B cell (primary cell): ENCODE data around the gene FCRL2. TPM values are rescaled to one million over a fixed set of nuclear protein-coding genes. Genes with fewer than 3 reads are reported as not detected.
A peak's percentile ranks its signal among the peaks of the same experiment; 100 is the strongest.

Experiments
- ATAC-seq: fragments of 200-7000 bp; cut with Tn5 transposase; one replicate; pipeline ENCODE4 v1.10.0; 2021; ENCODE audit warnings: low read depth, mild to moderate bottlenecking, moderate number of reproducible peaks, moderate library complexity
- CTCF ChIA-PET: fragments of 350-600 bp; sonication (Branson Sonifier 250); formaldehyde crosslinking; loops from one replicate; lab custom pipeline; 2021; ENCODE audit warnings: antibody characterized with exemption, inconsistent platforms; lab: Charles Lee
- POLR2A ChIA-PET: fragments of 350-600 bp; sonication (Branson Sonifier 250); formaldehyde crosslinking; loops from one replicate; lab custom pipeline; 2021; ENCODE audit warnings: antibody characterized with exemption; lab: Charles Lee
- DNase-seq: peaks from one replicate; pipeline ENCODE4 v3.0.0; 2013
- H2AFZ ChIP-seq: 2 replicates; pipeline ENCODE4 v1.6.1; 2012; ENCODE audit warnings: mild to moderate bottlenecking, low read depth, low read length; ENCODE audit not compliant: insufficient read depth, poor library complexity, severe bottlenecking
- H3K27ac ChIP-seq, 2 donors: 1 replicate in 1 of 2; 2 replicates in 1 of 2; pipeline ENCODE4 v1.5.1; 2012 to 2013; ENCODE audit warnings: low read length in 2 of 2, mild to moderate bottlenecking in 2 of 2, moderate library complexity in 1 of 2
- H3K27me3 ChIP-seq, 4 experiments: fragments of 200-600 bp in 1 of 4; sonication (generic) in 1 of 4; replicated peaks in 1 of 4; 1 replicate in 2 of 4; 2 replicates in 2 of 4; pipeline versions ENCODE4 v1.6.1 to v1.7.0; 2013 to 2016; ENCODE audit warnings: low read length in 3 of 4, mild to moderate bottlenecking in 2 of 4, mixed read lengths in 1 of 4, moderate library complexity in 1 of 4; ENCODE audit not compliant: insufficient read depth in 4 of 4, control insufficient read depth in 3 of 4; ENCODE audit errors: control extremely low read depth in 1 of 4
- H3K36me3 ChIP-seq, 2 experiments: replicated peaks in 1 of 2; 1 replicate in 1 of 2; 2 replicates in 1 of 2; pipeline versions ENCODE4 v1.6.1 to v1.7.1; 2013; ENCODE audit warnings: low read length in 1 of 2; ENCODE audit not compliant: insufficient read depth in 2 of 2, control insufficient read depth in 1 of 2; ENCODE audit errors: control extremely low read depth in 1 of 2, extremely low read depth in 1 of 2
- H3K4me1 ChIP-seq, 2 donors: fragments of 200-600 bp in 1 of 2; sonication (generic) in 1 of 2; 1 replicate in 1 of 2; 2 replicates in 1 of 2; pipeline versions ENCODE4 v1.5.1 to v1.6.1; 2013 to 2017; ENCODE audit warnings: low read length in 2 of 2; ENCODE audit not compliant: control insufficient read depth in 2 of 2, insufficient read depth in 2 of 2
- H3K4me2 ChIP-seq: replicated peaks from 2 replicates; pipeline ENCODE3; 2012; ENCODE audit warnings: mild to moderate bottlenecking, low read depth, low read length; ENCODE audit not compliant: poor library complexity, severe bottlenecking
- H3K4me3 ChIP-seq, 5 experiments: fragments of 200-600 bp in 1 of 5; sonication (generic) in 1 of 5; 1 replicate in 3 of 5; 2 replicates in 2 of 5; pipeline versions ENCODE4 v1.5.1 to v1.7.0; 2011 to 2016; ENCODE audit warnings: low read length in 4 of 5, mild to moderate bottlenecking in 4 of 5, low read depth in 2 of 5, control low read depth in 1 of 5, moderate library complexity in 1 of 5; ENCODE audit not compliant: insufficient read depth in 1 of 5; ENCODE audit errors: control extremely low read depth in 1 of 5, extremely low read depth in 1 of 5
- H3K79me2 ChIP-seq: fragments of 200-600 bp; sonication (generic); one replicate; pipeline ENCODE4 v1.6.0; 2016; ENCODE audit warnings: low read length; ENCODE audit not compliant: control insufficient read depth, insufficient read depth
- H3K9ac ChIP-seq: fragments of 200-600 bp; sonication (generic); 2 replicates; pipeline ENCODE4 v1.6.1; 2017; ENCODE audit warnings: mild to moderate bottlenecking, low read length, moderate library complexity
- H3K9me3 ChIP-seq, 3 donors: one replicate each; pipeline versions ENCODE4 v1.6.1 to v1.7.1; 2013; ENCODE audit warnings: low read length in 2 of 3; ENCODE audit not compliant: control insufficient read depth in 2 of 3, insufficient read depth in 1 of 3; ENCODE audit errors: control extremely low read depth in 1 of 3
- H4K20me1 ChIP-seq: 2 replicates; pipeline ENCODE4 v1.6.0; 2012; ENCODE audit warnings: mild to moderate bottlenecking, low read length; ENCODE audit not compliant: insufficient read depth, control insufficient read depth, poor library complexity, severe bottlenecking
- H3K27ac Mint-ChIP-seq: one replicate; pipeline ENCODE4 v1.8.0; 2021; ENCODE audit warnings: mixed read lengths
- H3K27me3 Mint-ChIP-seq: one replicate; pipeline ENCODE4 v1.8.0; 2021; ENCODE audit warnings: mixed read lengths
- H3K4me1 Mint-ChIP-seq: one replicate; pipeline ENCODE4 v1.8.0; 2021; ENCODE audit warnings: mixed read lengths
- H3K4me3 Mint-ChIP-seq: one replicate; pipeline ENCODE4 v1.8.0; 2021; ENCODE audit warnings: mixed read lengths
- H3K9me3 Mint-ChIP-seq: one replicate; pipeline ENCODE4 v1.8.0; 2022; ENCODE audit warnings: mixed read lengths; ENCODE audit not compliant: insufficient read depth
- EZH2 ChIP-seq: IDR thresholded peaks from 2 replicates; pipeline ENCODE4 v1.6.1; 2012; ENCODE audit warnings: borderline replicate concordance, low read depth, mild to moderate bottlenecking, moderate library complexity, low read length; ENCODE audit not compliant: insufficient read depth, poor library complexity, severe bottlenecking
- WGBS: methylation state at CpG from one replicate; pipeline ENCODE4 v1.1.5; 2013; ENCODE audit warnings: missing lambda C conversion rate; ENCODE audit not compliant: insufficient coverage; 5-methylcytosine and 5-hydroxymethylcytosine counted together
- intact Hi-C: fragments of 100-400 bp; cut with micrococcal nuclease; formaldehyde crosslinking; loops from one replicate; pipeline ENCODE4 v1.10.0; 2022
- polyA plus RNA-seq: library from polyadenylated mRNA; depleted of rRNA; stranded (reverse); fragments of >200 nt; gene quantifications from 2 replicates; pipeline ENCODE4 v1.2.3, GENCODE V29; 2012
- total RNA-seq, 2 donors: library from RNA; stranded (reverse); fragments of 120-200 nt in 1 of 2; gene quantifications; 1 replicate in 1 of 2; 2 replicates in 1 of 2; pipeline versions ENCODE4 v1.2.3 to v1.2.4, GENCODE V29; 2013 to 2022
- TF ChIP-seq, protein P1 (sequence below): fragments of 200-600 bp; IDR thresholded peaks from one replicate; pipeline ENCODE4 v1.8.0; 2022; ENCODE audit warnings: antibody characterized with exemption, mild to moderate bottlenecking

The FCRL2 gene
- total and polyA plus RNA-seq, 2 donors (not counting 1 experiment from before 2014, with no cell fraction given) = 78.3 to 184 TPM

DNA sequence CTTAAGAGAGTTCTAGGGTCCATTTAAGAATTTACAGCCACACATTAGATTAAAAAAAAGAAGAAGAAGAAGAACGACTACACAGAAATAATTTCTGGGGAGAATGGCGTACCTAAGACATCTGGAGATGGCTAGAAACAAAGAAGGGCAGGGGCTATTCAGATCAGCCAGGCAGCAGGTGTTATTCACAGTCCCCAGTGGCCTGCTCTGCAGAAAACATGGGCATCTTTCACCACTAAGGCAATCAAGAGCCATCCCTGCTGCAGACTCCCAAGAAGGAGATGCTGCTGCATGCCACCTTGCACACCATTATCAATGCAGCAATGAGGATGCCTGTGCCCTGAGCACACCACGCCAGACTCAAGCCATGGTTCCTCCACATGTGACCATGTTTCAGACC is 7.9 kb upstream of the FCRL2 start:
- Mint-ChIP-seq H3K27ac (peak overlapping the region; percentile 81), H3K27me3 (no peaks in the 10 kb centered on the region), H3K4me1 (peaks cover 85% of the 10 kb centered on the region), H3K4me3 (peak overlapping the region; percentile 78), H3K9me3 (no peaks in the 10 kb centered on the region)
- ATAC-seq = peak; percentile 10
- TF ChIP-seq EZH2 = no peak
- TF ChIP-seq, protein P1, sequence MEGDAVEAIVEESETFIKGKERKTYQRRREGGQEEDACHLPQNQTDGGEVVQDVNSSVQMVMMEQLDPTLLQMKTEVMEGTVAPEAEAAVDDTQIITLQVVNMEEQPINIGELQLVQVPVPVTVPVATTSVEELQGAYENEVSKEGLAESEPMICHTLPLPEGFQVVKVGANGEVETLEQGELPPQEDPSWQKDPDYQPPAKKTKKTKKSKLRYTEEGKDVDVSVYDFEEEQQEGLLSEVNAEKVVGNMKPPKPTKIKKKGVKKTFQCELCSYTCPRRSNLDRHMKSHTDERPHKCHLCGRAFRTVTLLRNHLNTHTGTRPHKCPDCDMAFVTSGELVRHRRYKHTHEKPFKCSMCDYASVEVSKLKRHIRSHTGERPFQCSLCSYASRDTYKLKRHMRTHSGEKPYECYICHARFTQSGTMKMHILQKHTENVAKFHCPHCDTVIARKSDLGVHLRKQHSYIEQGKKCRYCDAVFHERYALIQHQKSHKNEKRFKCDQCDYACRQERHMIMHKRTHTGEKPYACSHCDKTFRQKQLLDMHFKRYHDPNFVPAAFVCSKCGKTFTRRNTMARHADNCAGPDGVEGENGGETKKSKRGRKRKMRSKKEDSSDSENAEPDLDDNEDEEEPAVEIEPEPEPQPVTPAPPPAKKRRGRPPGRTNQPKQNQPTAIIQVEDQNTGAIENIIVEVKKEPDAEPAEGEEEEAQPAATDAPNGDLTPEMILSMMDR = no peak
- H3K4me1 ChIP-seq = peaks cover 62 to 87% of the 10 kb centered on the region in 2 donors
- H3K9ac ChIP-seq = no peak overlapping the region
- ChIA-PET POLR2A (interaction anchor here (0.5 to 1.5 kb wide), 5 partner anchors 19 to 205 kb away, joined by 3 to 6 read pairs (median 4); no protein-coding TSS in a partner anchor), CTCF (interaction anchor here (1.0 to 3.2 kb wide), 9 partner anchors 10 to 204 kb away, joined by 4 to 21 read pairs (median 7); no protein-coding TSS in a partner anchor)
- H3K9me3 ChIP-seq = no peaks in the 10 kb centered on the region
- H4K20me1 ChIP-seq = peaks cover 7% of the 10 kb centered on the region
- no peak overlapping the region for H3K4me3 ChIP-seq
- H3K4me2 ChIP-seq = peak overlapping the region; percentile 31
- H3K27ac ChIP-seq = peak overlapping the region in 1 of 2 donors; percentile 55
- no peaks in the 10 kb centered on the region for H3K27me3 ChIP-seq
- H3K79me2 ChIP-seq = peaks cover 61% of the 10 kb centered on the region
- WGBS = 79% methylated on average over 1 of the region's 3 CpGs
- intact Hi-C loops = loop anchor here (10.0 kb wide), 1 partner anchor 1280 kb away; no protein-coding TSS in a partner anchor
- peaks cover 5 to 8% of the 10 kb centered on the region in 2 experiments for H3K36me3 ChIP-seq
- no peak overlapping the region for H2AFZ ChIP-seq
- DNase-seq = no peak

DNA sequence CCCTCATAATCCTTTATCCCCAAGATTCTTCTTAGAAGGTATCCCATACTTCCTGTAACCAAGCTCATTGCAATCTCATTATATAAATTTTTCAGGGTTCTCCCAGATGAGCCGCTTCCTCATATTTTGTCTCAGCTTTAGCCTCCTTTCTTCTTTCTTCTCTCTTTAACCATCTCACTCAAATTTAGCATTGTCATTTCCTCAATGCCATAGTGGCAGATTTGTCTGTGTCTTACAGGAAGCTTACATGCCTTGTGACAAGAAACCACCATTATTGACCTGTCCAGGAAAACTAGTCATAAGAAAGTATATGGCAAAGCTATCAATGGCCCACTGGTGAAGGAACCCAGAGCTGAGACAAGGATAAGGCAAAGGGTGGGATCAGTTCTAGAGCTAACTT is 6.0 kb upstream of the FCRL2 start:
- no peak overlapping the region for H2AFZ ChIP-seq
- H3K4me2 ChIP-seq = peak overlapping the region; percentile 57
- H3K27ac Mint-ChIP-seq = peak overlapping the region; percentile 77
- ChIA-PET CTCF (interaction anchor here (0.7 to 4.2 kb wide), 13 partner anchors 8 to 207 kb away, joined by 3 to 28 read pairs (median 5); partner anchors contain the start of gene FCRL1), POLR2A (interaction anchor here (0.6 to 2.6 kb wide), 3 partner anchors 9 to 23 kb away, joined by 3 to 7 read pairs (median 4); no protein-coding TSS in a partner anchor)
- H3K27ac ChIP-seq = peak overlapping the region; percentile 53 to 65
- H3K27me3 Mint-ChIP-seq = no peaks in the 10 kb centered on the region
- no peaks in the 10 kb centered on the region for H3K9me3 Mint-ChIP-seq
- H3K4me1 ChIP-seq = peaks cover 68 to 89% of the 10 kb centered on the region in 2 donors
- intact Hi-C loops = loop anchor here (1.0 to 10.0 kb wide), 5 partner anchors 9 to 1282 kb away; partner anchors contain the start of gene FCRL1
- peak overlapping the region in 1 of 5 experiments; percentile 3 for H3K4me3 ChIP-seq
- peaks cover 3 to 7% of the 10 kb centered on the region in 2 experiments for H3K36me3 ChIP-seq
- 40% methylated on average over 1 of the region's 1 CpG for WGBS
- TF ChIP-seq EZH2 = no peak
- TF ChIP-seq, protein P1 = no peak
- no peaks in the 10 kb centered on the region for H3K9me3 ChIP-seq
- peak overlapping the region; percentile 61 for H3K4me3 Mint-ChIP-seq
- no peaks in the 10 kb centered on the region for H3K27me3 ChIP-seq
- H3K79me2 ChIP-seq = peaks cover 58% of the 10 kb centered on the region
- H4K20me1 ChIP-seq = peaks cover 7% of the 10 kb centered on the region
- DNase-seq (peak; percentile 37), ATAC-seq (no peak)
- peaks cover 84% of the 10 kb centered on the region for H3K4me1 Mint-ChIP-seq
- H3K9ac ChIP-seq = no peak overlapping the region
